HCT116 (cell line): ENCODE results near the gene SPIB. TPM values are rescaled to one million over a fixed set of nuclear protein-coding genes. Genes with fewer than 3 reads are reported as not detected.

ENCODE experiments used
- ATAC-seq: fragments of 200-7000 bp; cut with Tn5 transposase; 2 replicates; pipeline ENCODE4 v1.9.1; 2020; ENCODE audit warnings: mild to moderate bottlenecking, moderate library complexity
- BruUV-seq: library from RNA; stranded (reverse); fragments of 400-500 nt; replicated peaks from 2 replicates; lab custom pipeline; 2021; lab: Mats Ljungman, UMichigan
- CTCF ChIA-PET: fragments of 300-600 bp; sonication (Branson Sonifier 250); formaldehyde crosslinking; loops from one replicate; lab custom pipeline; 2021; ENCODE audit warnings: antibody characterized with exemption; lab: Charles Lee
- POLR2A ChIA-PET: fragments of 300-600, 350-600 bp; sonication (Branson Sonifier 250); formaldehyde crosslinking; loops from one replicate; lab custom pipeline; 2021; ENCODE audit warnings: antibody characterized with exemption; lab: Charles Lee
- RAD21 ChIA-PET, 2 experiments: fragments of 300-600 bp; sonication (Branson Sonifier 250); formaldehyde crosslinking; loops; one replicate each; lab custom pipeline; 2023; ENCODE audit warnings: low total read pairs in 2 of 2; ENCODE audit not compliant: uncharacterized antibody in 2 of 2, unreplicated experiment in 2 of 2, low non-redundant PET in 1 of 2; lab: Charles Lee
- DNase-seq: peaks from one replicate; pipeline ENCODE4 v3.0.0-alpha.2; 2010; ENCODE audit warnings: low read depth, low spot score
- H2AFZ ChIP-seq: fragments of 200-600 bp; shearing (Covaris generic), sonication (generic); 2 replicates; pipeline ENCODE4 v1.6.1; 2017; ENCODE audit warnings: low read depth, mixed run types, mixed read lengths, antibody characterized with exemption, low read length; ENCODE audit not compliant: poor library complexity, severe bottlenecking
- H3K27ac ChIP-seq: 2 replicates; pipeline ENCODE4 v1.5.1; 2012; ENCODE audit warnings: low read depth, low read length
- H3K27me3 ChIP-seq: fragments of 200-600 bp; sonication (generic); 2 replicates; pipeline ENCODE4 v1.6.1; 2016; ENCODE audit warnings: mixed run types, low read length, mixed read lengths; ENCODE audit not compliant: insufficient read depth
- H3K36me3 ChIP-seq, 2 experiments: fragments of 200-500 bp in 1 of 2; fragments of 200-600 bp in 1 of 2; sonication (Bioruptor generic) in 1 of 2; sonication (generic) in 1 of 2; 2 replicates each; pipeline versions ENCODE4 v1.5.1 to v1.6.1; 2014 to 2016; ENCODE audit warnings: low read length in 2 of 2, inconsistent platforms in 1 of 2, mixed read lengths in 1 of 2, mixed run types in 1 of 2; ENCODE audit not compliant: insufficient read depth in 2 of 2, control insufficient read depth in 1 of 2
- H3K4me1 ChIP-seq, 2 experiments: fragments of 200-600 bp in 1 of 2; sonication (generic) in 1 of 2; 2 replicates each; pipeline versions ENCODE4 v1.5.1 to v1.6.1; 2012 to 2017; ENCODE audit warnings: low read length in 2 of 2, inconsistent platforms in 1 of 2, mild to moderate bottlenecking in 1 of 2, mixed read lengths in 1 of 2, mixed run types in 1 of 2, moderate library complexity in 1 of 2; ENCODE audit not compliant: insufficient read depth in 2 of 2, control insufficient read depth in 1 of 2
- H3K4me2 ChIP-seq: fragments of 200-600 bp; sonication (generic); 2 replicates; pipeline ENCODE4 v1.6.1; 2017; ENCODE audit warnings: mixed run types, low read length, mixed read lengths
- H3K4me3 ChIP-seq, 2 experiments: fragments of 200-600 bp in 1 of 2; sonication (generic) in 1 of 2; replicated peaks in 1 of 2; 2 replicates each; pipeline ENCODE4 v1.5.1; 2011 to 2016; ENCODE audit warnings: low read length in 2 of 2, control low read depth in 1 of 2, low read depth in 1 of 2, mild to moderate bottlenecking in 1 of 2, mixed read lengths in 1 of 2, mixed run types in 1 of 2
- H3K79me2 ChIP-seq: fragments of 200-600 bp; sonication (generic); 2 replicates; pipeline ENCODE4 v1.6.1; 2017; ENCODE audit warnings: mild to moderate bottlenecking, mixed run types, low read length, moderate library complexity, mixed read lengths; ENCODE audit not compliant: insufficient read depth
- H3K9ac ChIP-seq: fragments of 200-600 bp; sonication (generic); 2 replicates; pipeline ENCODE4 v1.6.1; 2016; ENCODE audit warnings: low read length, mixed read lengths
- H3K9me2 ChIP-seq: fragments of 200-600 bp; sonication (generic), shearing (Covaris generic); 2 replicates; pipeline ENCODE4 v1.6.1; 2017; ENCODE audit warnings: mixed run types, mild to moderate bottlenecking, moderate library complexity; ENCODE audit not compliant: insufficient read depth
- H3K9me3 ChIP-seq, 2 experiments: fragments of 200-500 bp in 1 of 2; fragments of 200-600 bp in 1 of 2; sonication (Bioruptor generic) in 1 of 2; sonication (generic) in 1 of 2; 2 replicates each; pipeline ENCODE4 v1.6.1; 2014 to 2017; ENCODE audit warnings: low read length in 2 of 2, mixed read lengths in 2 of 2, inconsistent platforms in 1 of 2, low read depth in 1 of 2, mild to moderate bottlenecking in 1 of 2, mixed run types in 1 of 2, moderate library complexity in 1 of 2; ENCODE audit not compliant: control insufficient read depth in 1 of 2, insufficient read depth in 1 of 2
- H4K20me1 ChIP-seq: fragments of 200-600 bp; sonication (generic), shearing (Covaris generic); 2 replicates; pipeline ENCODE4 v1.6.1; 2017; ENCODE audit warnings: mixed run types, mild to moderate bottlenecking, moderate library complexity; ENCODE audit not compliant: insufficient read depth
- CEBPB ChIP-seq: IDR thresholded peaks from 2 replicates; pipeline ENCODE4 v1.6.1; 2012; ENCODE audit warnings: low read depth
- EGR1 ChIP-seq: IDR thresholded peaks from 2 replicates; pipeline ENCODE4 v1.6.1; 2012; ENCODE audit warnings: low read depth
- FOSL1 ChIP-seq: IDR thresholded peaks from 2 replicates; pipeline ENCODE4 v1.6.1; 2012; ENCODE audit warnings: low read depth
- TCF7L2 ChIP-seq: IDR thresholded peaks from 2 replicates; pipeline ENCODE4 v1.7.0; 2011; ENCODE audit warnings: borderline replicate concordance, inconsistent platforms; ENCODE audit not compliant: insufficient read depth, insufficient read length; ENCODE audit errors: extremely low read depth
- intact Hi-C: fragments of 100-400 bp; cut with micrococcal nuclease; formaldehyde crosslinking; loops from 2 replicates; pipeline ENCODE4 v1.10.0; 2022
- total RNA-seq: library from RNA; stranded (reverse); gene quantifications from one replicate; pipeline ENCODE4 v1.2.1, GENCODE V29; 2021; ENCODE audit not compliant: unreplicated experiment
- TF ChIP-seq, protein P1 (sequence below), 3 experiments: fragments of 200-600 bp in 1 of 3; sonication (generic) in 1 of 3; IDR thresholded peaks in 2 of 3; conservative IDR thresholded peaks in 1 of 3; 2 replicates each; pipeline ENCODE4 v1.5.1; 2012 to 2017; ENCODE audit warnings: low read depth in 2 of 3, low read length in 2 of 3, antibody characterized with exemption in 1 of 3, borderline replicate concordance in 1 of 3, control low read depth in 1 of 3, mild to moderate bottlenecking in 1 of 3, mixed read lengths in 1 of 3, mixed run types in 1 of 3, moderate library complexity in 1 of 3; ENCODE audit not compliant: insufficient read depth in 1 of 3

Gene SPIB
- total RNA-seq, 1 experiment from 2014 or later: 0.96 TPM

- ChIA-PET POLR2A (interaction anchor here (0.7 kb wide), 1 partner anchor 115 kb away, joined by 3 read pairs; no protein-coding TSS in a partner anchor), CTCF (interaction anchor here (0.6 kb wide), 1 partner anchor 248 kb away, joined by 3 read pairs; no protein-coding TSS in a partner anchor), RAD21 (no interaction called here)
- no peaks in the 10 kb centered on the region for H4K20me1 ChIP-seq
- TF ChIP-seq TCF7L2 (no peak), EGR1 (no peak)
- no peak overlapping the region for H3K27ac ChIP-seq
- no peak overlapping the region for H3K4me2 ChIP-seq
- H3K4me1 ChIP-seq: peaks cover 7 to 24% of the 10 kb centered on the region in 2 experiments
- intact Hi-C loops: no loop called here
- H3K9me2 ChIP-seq: no peaks in the 10 kb centered on the region
- DNase-seq (no peak), ATAC-seq (no peak)
- no peaks in the 10 kb centered on the region for H3K79me2 ChIP-seq
- no peak overlapping the region for H3K9ac ChIP-seq
- H3K27me3 ChIP-seq: no peaks in the 10 kb centered on the region
- no peaks in the 10 kb centered on the region for H3K9me3 ChIP-seq
- H2AFZ ChIP-seq: no peak overlapping the region
- BruUV-seq: no TSS peak
- no peaks in the 10 kb centered on the region for H3K36me3 ChIP-seq
- H3K4me3 ChIP-seq: no peak overlapping the region
Measured at GRCh38 chr19:50457300-50457699, 38.6 kb downstream of the SPIB start.

- RAD21 ChIA-PET: no interaction called here
- peaks cover 7 to 26% of the 10 kb centered on the region in 2 experiments for H3K4me1 ChIP-seq
- H3K9me3 ChIP-seq: no peaks in the 10 kb centered on the region
- no peak overlapping the region for H3K9ac ChIP-seq
- H3K79me2 ChIP-seq: no peaks in the 10 kb centered on the region
- POLR2A ChIA-PET: no interaction called here
- no peak overlapping the region for H3K4me3 ChIP-seq
- H3K36me3 ChIP-seq: no peaks in the 10 kb centered on the region
- H3K4me2 ChIP-seq: no peak overlapping the region
- CTCF ChIA-PET: no interaction called here
- no peak for TF ChIP-seq FOSL1
- TF ChIP-seq, protein P1, sequence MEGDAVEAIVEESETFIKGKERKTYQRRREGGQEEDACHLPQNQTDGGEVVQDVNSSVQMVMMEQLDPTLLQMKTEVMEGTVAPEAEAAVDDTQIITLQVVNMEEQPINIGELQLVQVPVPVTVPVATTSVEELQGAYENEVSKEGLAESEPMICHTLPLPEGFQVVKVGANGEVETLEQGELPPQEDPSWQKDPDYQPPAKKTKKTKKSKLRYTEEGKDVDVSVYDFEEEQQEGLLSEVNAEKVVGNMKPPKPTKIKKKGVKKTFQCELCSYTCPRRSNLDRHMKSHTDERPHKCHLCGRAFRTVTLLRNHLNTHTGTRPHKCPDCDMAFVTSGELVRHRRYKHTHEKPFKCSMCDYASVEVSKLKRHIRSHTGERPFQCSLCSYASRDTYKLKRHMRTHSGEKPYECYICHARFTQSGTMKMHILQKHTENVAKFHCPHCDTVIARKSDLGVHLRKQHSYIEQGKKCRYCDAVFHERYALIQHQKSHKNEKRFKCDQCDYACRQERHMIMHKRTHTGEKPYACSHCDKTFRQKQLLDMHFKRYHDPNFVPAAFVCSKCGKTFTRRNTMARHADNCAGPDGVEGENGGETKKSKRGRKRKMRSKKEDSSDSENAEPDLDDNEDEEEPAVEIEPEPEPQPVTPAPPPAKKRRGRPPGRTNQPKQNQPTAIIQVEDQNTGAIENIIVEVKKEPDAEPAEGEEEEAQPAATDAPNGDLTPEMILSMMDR (IDR thresholded peaks at IDR 0.05 in 2 of 3, conservative IDR thresholded peaks at IDR 0.05 in 1 of 3; ENCODE audit: borderline replicate concordance in 1 of 3, insufficient read depth in 1 of 3, low read depth in 2 of 3, low read length in 2 of 3): no peak
- TF ChIP-seq CEBPB: no peak
- H3K9me2 ChIP-seq: no peaks in the 10 kb centered on the region
- ATAC-seq (no peak), DNase-seq (no peak)
- intact Hi-C loops: no loop called here
- no peaks in the 10 kb centered on the region for H4K20me1 ChIP-seq
- no peak overlapping the region for H3K27ac ChIP-seq
- H2AFZ ChIP-seq: no peak overlapping the region
- BruUV-seq: no TSS peak
- no peaks in the 10 kb centered on the region for H3K27me3 ChIP-seq
Measured at GRCh38 chr19:50458396-50459066, 39.8 kb downstream of the SPIB start.
